ENCODE data around the gene CEP128.

The CEP128 gene

GRCh38 chr14:80464531-80465149 lies 476.9 kb downstream of the CEP128 start:
- DNase-seq, result no peak

DNA sequence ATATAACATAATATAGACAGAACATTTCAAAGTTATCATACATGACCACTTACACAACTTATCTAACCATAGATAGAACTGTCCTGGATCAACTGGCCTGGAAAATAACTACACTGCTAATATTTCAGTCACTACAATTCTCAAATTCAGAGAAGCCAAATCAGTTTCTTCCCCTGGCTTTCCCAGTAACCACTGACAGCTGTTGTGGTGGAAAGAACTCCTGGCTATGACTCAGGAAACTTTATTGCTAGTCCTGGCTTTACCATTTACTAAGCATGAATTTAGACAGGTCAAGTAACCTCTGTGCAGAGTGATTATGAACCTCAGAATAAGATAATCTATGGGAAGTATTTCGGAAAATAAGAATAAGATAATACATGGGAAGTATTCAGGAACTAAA lies 485.3 kb downstream of the CEP128 start:
- DNase-seq, result no peak

- no peak for DNase-seq
These were observed 486.5 kb downstream of the CEP128 start for GRCh38 chr14:80455031-80455430.

- DNase-seq, result no peak
These were observed 493.3 kb downstream of the CEP128 start for GRCh38 chr14:80448267-80448666.

DNA sequence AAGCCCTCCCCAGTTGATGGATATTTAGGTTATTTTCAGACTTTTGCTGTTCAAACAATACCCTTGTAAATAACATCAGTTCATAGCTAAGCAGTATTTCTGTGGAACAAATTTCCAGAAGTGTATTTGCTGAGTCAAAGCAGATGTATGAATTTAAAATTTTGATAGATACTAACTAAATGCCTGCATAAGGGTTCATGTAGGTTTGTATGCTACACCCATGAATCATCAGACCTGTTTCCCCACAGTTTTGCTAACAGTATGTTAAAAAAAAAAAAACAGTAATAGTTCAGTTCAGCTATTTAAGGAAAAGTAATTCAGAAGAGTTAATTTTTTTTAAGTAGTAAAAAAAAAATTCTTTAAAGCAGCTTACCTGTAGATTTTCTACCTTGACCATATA lies 494.1 kb downstream of the CEP128 start:
- DNase-seq, result no peak
